ENCODE measurements around the gene TRABD2B. TPM values are rescaled to one million over a fixed set of nuclear protein-coding genes. Genes with fewer than 3 reads are reported as not detected.

Gene TRABD2B
- total RNA-seq, 1 donor from 2014 or later = 0.64 TPM

GRCh38 chr1:47972864-47973432 lies 24.2 kb downstream of the TRABD2B start:
- Mint-ChIP-seq H3K36me3 (ENCODE audit: unreplicated experiment) (no peaks in the 10 kb centered on the region), H3K4me3 (ENCODE audit: unreplicated experiment) (no peak overlapping the region), H3K4me1 (ENCODE audit: low read depth, unreplicated experiment) (no peaks in the 10 kb centered on the region), H3K27me3 (ENCODE audit: unreplicated experiment) (no peaks in the 10 kb centered on the region), H3K9me3 (ENCODE audit: unreplicated experiment) (no peaks in the 10 kb centered on the region), H3K27ac (ENCODE audit: unreplicated experiment) (no peak overlapping the region)
- TF ChIP-seq CTCF (IDR thresholded peaks at IDR 0.05; ENCODE audit: partially characterized antibody, unreplicated experiment) = peak; percentile 40
- DNase-seq = peak; percentile 45

- H3K27ac Mint-ChIP-seq (ENCODE audit: unreplicated experiment) = no peak overlapping the region
- TF ChIP-seq CTCF (IDR thresholded peaks at IDR 0.05; ENCODE audit: partially characterized antibody, unreplicated experiment) = no peak
- no peaks in the 10 kb centered on the region for H3K27me3 Mint-ChIP-seq (ENCODE audit: unreplicated experiment)
- H3K4me1 Mint-ChIP-seq (ENCODE audit: low read depth, unreplicated experiment) = no peaks in the 10 kb centered on the region
- no peak for DNase-seq
- H3K9me3 Mint-ChIP-seq (ENCODE audit: unreplicated experiment) = no peaks in the 10 kb centered on the region
- H3K4me3 Mint-ChIP-seq (ENCODE audit: unreplicated experiment) = no peak overlapping the region
- no peaks in the 10 kb centered on the region for H3K36me3 Mint-ChIP-seq (ENCODE audit: unreplicated experiment)
Observed at GRCh38 chr1:47971385-47972160, 25.6 kb downstream of the TRABD2B start.

- Mint-ChIP-seq H3K36me3 (ENCODE audit: unreplicated experiment) (no peaks in the 10 kb centered on the region), H3K9me3 (ENCODE audit: unreplicated experiment) (no peaks in the 10 kb centered on the region), H3K4me3 (ENCODE audit: unreplicated experiment) (no peak overlapping the region), H3K27ac (ENCODE audit: unreplicated experiment) (no peak overlapping the region), H3K27me3 (ENCODE audit: unreplicated experiment) (no peaks in the 10 kb centered on the region), H3K4me1 (ENCODE audit: low read depth, unreplicated experiment) (no peaks in the 10 kb centered on the region)
- TF ChIP-seq CTCF (IDR thresholded peaks at IDR 0.05; ENCODE audit: partially characterized antibody, unreplicated experiment) = no peak
- DNase-seq = no peak
Observed at GRCh38 chr1:47970882-47971281, 26.3 kb downstream of the TRABD2B start.

- Mint-ChIP-seq H3K36me3 (ENCODE audit: unreplicated experiment) (no peaks in the 10 kb centered on the region), H3K9me3 (ENCODE audit: unreplicated experiment) (no peaks in the 10 kb centered on the region), H3K4me1 (ENCODE audit: low read depth, unreplicated experiment) (no peaks in the 10 kb centered on the region), H3K27me3 (ENCODE audit: unreplicated experiment) (no peaks in the 10 kb centered on the region), H3K27ac (ENCODE audit: unreplicated experiment) (no peak overlapping the region), H3K4me3 (ENCODE audit: unreplicated experiment) (no peak overlapping the region)
- no peak for DNase-seq
- no peak for TF ChIP-seq CTCF (IDR thresholded peaks at IDR 0.05; ENCODE audit: partially characterized antibody, unreplicated experiment)
Observed at GRCh38 chr1:47969478-47969877, 27.7 kb downstream of the TRABD2B start.

- Mint-ChIP-seq H3K27me3 (ENCODE audit: unreplicated experiment) (no peaks in the 10 kb centered on the region), H3K36me3 (ENCODE audit: unreplicated experiment) (no peaks in the 10 kb centered on the region), H3K4me1 (ENCODE audit: low read depth, unreplicated experiment) (peaks cover 2% of the 10 kb centered on the region), H3K9me3 (ENCODE audit: unreplicated experiment) (no peaks in the 10 kb centered on the region), H3K4me3 (ENCODE audit: unreplicated experiment) (no peak overlapping the region), H3K27ac (ENCODE audit: unreplicated experiment) (no peak overlapping the region)
- DNase-seq = no peak
- TF ChIP-seq CTCF (IDR thresholded peaks at IDR 0.05; ENCODE audit: partially characterized antibody, unreplicated experiment) = no peak
Observed at GRCh38 chr1:47968556-47968888, 28.7 kb downstream of the TRABD2B start.
